Mucosa of descending colon (tissue), 3 donors: Measurements from ENCODE around the gene SMG6. TPM values are rescaled to one million over a fixed set of nuclear protein-coding genes. Genes with fewer than 3 reads are reported as not detected.

Source experiments
- microRNA-seq: library from miRNA; unstranded; fragments of <30 nt; microRNA quantifications from one replicate; pipeline ENCODE4, GENCODE V29; 2019
- total RNA-seq, 3 donors: library from RNA; stranded (reverse); fragmentation: NEBNext Ultra II Directional in 2 of 3; extraction: Animal tissue kit (Norgen Biotek cat#: 25700) in 2 of 3; gene quantifications; one replicate each; pipeline versions ENCODE4 v1.2.1 to v1.2.4, GENCODE V29; 2021 to 2023
- donor health status: DM: no; HTN: no; CAD: no; lungs with moderate emphysema.
- donor health status: DM: no; HTN: no; CAD: no.
- donor health status: DM: no; HTN: yes; CAD: no.

The SMG6 gene
- total RNA-seq, 3 donors from 2014 or later = 25.9 to 41.6 (median 38.8) TPM

Small RNAs within 50 kb of the gene (microRNA-seq; reads per million reads assigned to microRNA genes)
- gene MIR132 = 1,260 reads per million, percentile 84 among the genes with 10 or more reads in this experiment
- 32.6 reads per million, percentile 48 among the genes with 10 or more reads in this experiment for gene MIR212

Other genes starting within 250 kb of the SMG6 start
- gene HIC1, start 248.7 kb downstream of the SMG6 start, total RNA-seq = 10 to 100 TPM in 2 of 3 donors, 1 to 10 TPM in 1; 6.0 to 28.9 (median 13.5) TPM
- 10 to 100 TPM in 1 of 3 donors, 1 to 10 TPM in 2; 9.7 to 16.2 (median 9.8) TPM for gene SRR, start 165 bp upstream of the SMG6 start, total RNA-seq
- 10 to 100 TPM; 13.6 to 23.4 (median 15.4) TPM for gene TSR1, start 32.7 kb upstream of the SMG6 start, total RNA-seq
- 10 to 100 TPM; 29.1 to 57.9 (median 30.2) TPM for gene SGSM2, start 33.7 kb upstream of the SMG6 start, total RNA-seq
- gene MNT, start 97.3 kb upstream of the SMG6 start, total RNA-seq = 10 to 100 TPM; 22.8 to 39.1 (median 25.2) TPM
- 10 to 100 TPM; 16.2 to 30.7 (median 19.9) TPM for gene METTL16, start 208.1 kb upstream of the SMG6 start, total RNA-seq